Fibroblast of upper back skin (primary cell): ENCODE measurements around the gene FRAT1.

Source experiments
- DNase-seq: peaks from one replicate; pipeline ENCODE4 v3.0.0-alpha.2; 2013

The FRAT1 gene

DNA sequence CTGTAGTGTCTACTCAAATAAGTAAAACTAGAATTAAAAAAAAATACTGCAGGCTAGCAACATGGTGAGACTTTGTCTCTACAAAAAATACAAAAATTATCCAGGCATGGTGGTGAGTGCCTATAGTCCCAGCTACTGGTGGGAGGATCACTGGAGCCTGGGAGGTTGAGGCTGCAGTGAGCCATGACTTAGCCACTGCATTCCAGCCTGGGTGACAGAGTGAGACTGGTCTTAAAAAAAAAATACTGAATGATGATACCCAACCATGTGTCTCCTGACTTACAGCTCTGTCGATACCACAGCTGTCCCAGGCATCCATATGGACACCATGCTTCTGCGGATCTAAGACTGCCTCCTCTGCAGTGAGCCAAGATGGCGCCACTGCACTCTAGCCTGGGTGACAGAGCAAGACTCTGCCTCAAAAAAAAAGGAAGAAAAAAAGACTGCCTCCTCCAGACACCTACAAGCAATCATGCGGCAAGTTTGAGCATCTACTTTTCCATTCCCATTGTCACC, 7.9 kb upstream of the FRAT1 start:
- DNase-seq: no peak

DNA sequence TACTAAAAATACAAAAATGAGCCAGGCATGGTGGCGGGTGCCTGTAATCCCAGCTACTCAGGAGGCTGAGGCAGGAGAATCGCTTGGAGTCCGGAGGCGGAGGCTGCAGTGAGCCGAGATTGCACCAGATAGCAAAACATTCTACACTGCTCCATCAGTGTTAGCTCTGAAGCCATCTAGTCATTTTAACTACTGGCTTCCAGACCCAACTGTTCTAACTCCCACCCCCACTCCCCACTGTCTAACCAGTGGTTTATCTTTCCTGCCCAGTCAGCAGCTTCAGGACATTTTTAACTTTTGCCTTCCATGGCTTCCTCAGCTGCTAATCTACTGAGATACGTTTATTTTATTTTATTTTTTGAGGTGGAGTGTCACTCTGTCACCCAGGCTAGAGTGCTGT, 6.2 kb upstream of the FRAT1 start:
- no peak for DNase-seq

DNA sequence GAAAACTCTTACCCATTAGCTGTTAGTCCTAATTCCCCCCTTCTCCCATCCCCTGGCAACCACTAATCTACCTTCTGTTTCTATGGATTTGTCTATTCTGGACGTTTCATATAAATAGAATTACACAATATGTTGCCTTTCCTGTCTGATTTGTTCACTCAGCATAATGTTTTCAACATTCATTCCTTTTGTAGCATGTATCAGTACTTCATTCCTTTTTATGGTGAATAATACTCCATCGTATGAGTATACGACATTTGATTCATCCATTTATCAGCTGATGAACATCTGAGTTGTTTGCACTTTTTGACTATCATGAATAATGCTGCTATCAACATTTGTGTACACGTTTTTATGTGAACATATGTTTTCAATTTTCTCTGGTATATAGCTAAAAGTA, 4.4 kb upstream of the FRAT1 start:
- no peak for DNase-seq

DNA sequence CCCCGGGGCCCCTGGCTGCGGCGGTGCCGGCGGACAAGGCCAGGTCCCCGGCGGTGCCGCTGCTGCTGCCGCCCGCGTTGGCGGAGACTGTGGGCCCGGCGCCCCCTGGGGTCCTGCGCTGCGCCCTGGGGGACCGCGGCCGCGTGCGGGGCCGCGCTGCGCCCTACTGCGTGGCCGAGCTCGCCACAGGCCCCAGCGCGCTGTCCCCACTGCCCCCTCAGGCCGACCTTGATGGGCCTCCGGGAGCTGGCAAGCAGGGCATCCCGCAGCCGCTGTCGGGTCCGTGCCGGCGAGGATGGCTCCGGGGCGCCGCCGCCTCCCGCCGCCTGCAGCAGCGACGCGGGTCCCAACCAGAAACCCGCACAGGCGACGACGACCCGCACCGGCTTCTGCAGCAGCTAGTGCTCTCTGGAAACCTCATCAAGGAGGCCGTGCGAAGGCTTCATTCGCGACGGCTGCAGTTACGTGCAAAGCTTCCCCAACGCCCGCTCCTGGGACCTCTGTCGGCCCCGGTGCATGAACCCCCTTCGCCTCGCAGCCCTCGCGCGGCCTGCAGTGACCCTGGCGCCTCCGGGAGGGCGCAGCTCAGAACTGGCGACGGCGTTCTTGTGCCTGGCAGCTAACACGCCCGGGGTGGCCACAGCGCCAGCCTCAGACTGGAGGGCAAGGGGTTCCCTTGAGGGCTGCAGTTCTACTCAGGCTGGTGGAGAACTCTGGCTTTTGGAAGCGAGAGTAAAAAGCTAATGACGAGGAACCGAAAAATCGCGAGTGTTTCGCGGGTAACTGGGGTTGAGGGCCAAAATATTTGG, 804 bp downstream of the FRAT1 start:
- no peak for DNase-seq

DNA sequence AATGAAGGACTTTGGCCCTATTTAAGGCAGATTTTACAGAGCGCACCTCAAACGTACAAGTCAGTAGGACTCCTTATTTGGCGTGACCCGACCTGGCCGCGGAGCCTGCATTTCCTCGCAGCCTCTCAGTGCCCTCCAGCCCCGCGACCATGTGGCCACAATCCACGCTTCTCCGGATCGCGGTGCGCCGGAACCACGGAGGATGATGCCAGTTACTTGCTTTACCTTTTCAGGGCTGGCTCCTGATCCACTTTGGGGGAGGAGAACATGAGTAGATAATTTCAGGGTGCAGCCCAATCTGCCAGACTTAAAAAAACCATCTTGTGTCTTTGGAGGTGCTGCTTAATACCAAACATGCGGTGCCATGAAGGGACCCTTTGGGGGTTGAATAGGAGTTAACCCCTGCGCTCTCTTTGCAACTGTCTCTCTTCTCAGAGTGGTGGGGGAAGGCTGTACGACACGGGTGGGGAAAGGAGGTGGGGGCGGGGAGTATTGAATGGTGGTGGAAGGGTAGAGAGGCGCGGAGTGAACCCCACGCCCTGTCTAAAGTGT, 1.5 kb downstream of the FRAT1 start:
- no peak for DNase-seq

DNA sequence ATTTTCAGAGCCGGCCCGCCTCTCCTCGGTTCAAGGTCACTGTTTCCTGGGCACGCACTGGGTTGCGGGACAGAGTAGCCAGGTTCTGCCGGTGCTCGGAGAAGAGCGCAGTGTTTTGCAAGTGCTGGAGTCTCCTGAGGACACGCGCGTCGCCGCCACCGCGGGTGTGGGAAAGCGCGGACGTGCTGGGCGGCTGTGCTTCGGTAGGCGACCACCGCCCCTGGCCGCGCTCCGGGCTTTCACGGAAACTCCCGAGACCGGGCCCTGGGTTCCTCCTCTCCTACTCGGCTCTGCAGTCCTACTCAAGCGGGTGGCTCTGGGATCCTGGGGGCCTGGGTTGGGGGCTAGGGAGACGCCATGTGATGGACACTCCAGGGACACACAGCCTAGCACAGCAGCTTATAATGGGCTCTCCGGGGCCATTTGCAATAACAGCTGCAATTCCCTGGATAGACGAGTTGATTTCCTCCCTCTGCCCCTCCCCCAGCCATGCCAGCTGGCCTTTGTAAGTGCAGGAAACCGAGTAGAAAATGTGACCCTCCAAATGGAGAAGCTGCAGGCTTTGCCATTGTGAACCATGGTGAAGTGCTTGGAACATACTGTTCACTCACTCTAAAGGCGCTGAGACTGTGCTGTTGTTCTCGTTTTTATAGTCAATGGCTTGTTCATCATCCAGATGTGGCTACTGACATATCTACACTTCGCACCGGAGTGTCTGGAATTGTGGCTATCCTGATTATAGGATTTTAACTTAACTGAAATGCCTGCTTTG, 2.1 kb downstream of the FRAT1 start:
- DNase-seq: no peak

DNA sequence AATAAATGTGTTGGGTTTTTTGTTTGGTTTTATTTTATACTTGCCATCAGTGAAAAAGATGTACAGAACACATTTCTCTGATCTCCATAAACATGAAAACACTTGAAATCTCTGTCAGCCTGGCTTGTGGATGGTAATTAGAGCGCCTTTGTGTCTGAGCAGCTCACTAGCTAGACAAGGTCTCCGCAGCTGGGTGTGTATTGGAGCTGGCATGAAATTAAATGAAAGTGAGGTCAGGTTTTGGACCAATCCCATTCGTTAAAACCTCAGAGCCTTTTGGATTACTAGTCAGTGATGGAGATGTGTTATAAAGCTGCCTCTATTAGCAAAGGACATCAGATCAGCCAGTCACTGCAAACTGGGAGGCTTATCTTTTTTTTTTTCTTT, 2.7 kb downstream of the FRAT1 start:
- no peak for DNase-seq

DNA sequence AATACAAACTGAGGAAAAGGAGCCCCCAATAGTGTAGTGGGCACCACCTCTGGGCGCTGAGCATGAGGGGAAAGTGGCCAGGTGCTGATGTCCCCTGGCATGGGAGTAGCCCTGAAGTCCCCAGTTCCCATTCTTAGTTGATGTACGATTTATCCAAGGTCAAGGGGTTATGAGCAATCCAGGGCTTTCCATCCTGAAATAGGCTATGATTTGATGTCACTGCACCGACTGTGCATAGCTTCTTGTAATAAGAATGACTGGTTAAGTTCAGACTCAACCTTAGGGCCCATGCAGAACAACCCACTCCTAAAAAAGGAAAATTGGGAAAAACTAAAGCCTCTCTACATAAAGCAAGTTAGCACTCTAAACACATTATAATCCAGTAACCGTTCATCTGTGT, 4.4 kb downstream of the FRAT1 start:
- no peak for DNase-seq

DNA sequence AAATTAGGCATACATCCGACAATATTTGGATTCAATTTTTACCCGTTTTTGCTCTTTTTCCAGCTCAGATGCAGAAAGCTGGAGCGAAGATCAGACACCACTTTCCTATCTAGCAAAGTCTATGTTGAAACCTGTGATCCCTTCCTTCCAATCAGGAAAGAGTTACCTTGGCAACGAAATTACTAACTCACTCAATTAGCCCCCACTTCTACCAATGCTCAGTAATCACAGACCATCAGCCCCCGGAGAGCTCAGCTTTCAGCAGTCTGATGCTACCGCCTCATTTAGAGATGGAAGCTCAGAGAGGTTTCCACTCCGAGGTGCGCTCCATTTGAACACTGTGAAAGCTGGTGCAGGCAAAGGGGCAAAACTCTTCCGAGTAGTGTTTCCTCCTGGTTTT, 6.7 kb downstream of the FRAT1 start:
- DNase-seq: no peak

DNA sequence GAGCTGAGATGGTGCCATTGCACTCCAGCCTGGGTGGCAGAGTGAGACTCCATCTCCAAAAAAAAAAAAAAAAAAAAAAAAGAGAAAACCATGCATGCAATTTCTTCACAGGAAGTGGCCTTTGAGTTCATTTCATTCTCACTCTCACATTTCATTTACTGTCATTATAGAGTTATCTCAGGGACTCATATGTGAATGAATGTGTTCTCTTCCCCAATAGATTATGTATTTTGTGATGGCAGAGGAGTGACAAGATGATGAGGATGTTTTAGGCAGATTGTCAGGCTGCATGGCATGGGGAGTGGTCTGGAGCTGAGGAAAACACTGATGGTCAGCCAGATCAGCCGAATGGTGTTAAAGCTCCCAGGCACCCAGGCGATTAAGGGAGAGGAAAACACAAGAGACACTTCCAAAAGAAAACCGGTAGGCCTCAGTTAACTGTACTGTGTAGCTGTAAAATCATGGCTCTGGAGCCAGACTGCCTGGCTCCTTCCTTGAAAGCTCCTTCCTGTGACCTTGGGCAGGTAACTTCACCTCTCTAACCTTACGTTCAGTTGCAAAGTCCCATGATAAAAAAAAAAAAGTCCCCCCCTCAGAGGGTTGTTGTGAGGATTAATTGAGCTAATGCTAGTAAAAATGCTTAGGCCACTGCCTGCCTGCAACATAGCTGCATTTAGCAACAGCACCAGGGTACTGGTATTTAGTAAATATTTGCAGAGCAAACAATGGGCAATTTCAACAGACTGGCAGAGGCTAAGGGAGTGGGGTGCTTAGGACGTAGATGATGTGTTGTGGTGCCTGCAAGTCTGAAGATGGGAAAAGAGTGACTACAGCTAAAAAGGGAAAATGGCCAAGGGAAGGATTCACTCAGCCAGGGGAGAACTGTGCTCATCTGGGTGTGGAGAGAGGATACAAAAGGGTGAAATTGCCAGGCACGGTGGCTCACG, 8.6 kb downstream of the FRAT1 start:
- no peak for DNase-seq

DNA sequence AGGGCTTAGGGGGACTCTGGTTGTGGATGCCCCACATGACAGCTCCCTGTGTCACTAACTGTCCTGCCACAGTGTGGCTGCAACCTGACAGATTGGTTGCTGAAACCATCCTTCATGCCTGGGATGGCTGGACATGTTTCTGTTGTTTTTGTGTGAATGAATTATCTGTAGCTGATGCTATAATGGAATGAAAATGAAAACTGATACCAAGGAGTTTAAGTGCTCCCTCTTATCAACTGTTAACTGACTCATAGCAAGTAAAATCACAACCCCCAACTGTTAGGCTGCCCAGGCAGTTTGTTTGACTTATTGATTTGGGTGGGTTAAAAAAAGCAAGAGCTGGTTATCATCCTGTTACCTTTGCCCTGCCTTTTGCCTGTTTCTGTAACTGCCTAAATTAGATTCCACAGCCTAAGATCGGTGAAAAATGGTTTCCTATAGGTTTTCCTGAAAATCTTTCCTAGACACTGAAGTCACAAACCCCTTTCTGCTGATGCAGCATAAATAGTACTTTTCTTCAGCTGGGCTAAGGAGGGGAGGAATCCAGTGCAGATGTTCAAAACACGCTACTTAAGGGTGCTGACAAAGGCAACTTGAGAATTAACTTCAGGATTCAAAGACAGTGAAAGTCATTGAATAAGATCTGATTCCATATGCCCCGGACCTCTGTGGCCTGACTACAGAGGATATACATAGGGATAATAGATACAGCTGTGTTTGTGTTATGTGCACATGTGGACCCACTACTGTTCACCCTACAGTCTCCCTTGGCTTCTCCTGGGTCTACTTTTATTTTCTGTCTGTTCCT, 9.8 kb downstream of the FRAT1 start:
- DNase-seq: no peak

DNA sequence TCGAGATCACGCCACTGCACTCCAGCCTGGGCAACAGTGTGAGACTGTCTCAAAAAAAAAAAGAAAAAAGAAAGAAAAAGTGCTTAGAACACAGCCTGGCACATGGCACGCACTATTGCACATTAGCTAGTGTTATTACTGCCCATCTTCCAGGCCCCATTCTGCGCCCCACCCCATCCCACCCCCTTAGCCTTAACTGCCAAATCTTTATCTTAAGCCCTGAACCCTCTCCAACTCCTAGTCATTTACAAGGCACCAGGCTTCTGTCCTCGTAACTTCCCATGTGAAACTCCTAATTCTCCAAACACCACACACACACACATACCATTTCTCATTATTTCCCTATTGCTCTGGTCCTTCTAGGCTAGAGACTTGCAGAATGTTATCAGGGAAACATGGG, 10.7 kb downstream of the FRAT1 start:
- no peak for DNase-seq

DNA sequence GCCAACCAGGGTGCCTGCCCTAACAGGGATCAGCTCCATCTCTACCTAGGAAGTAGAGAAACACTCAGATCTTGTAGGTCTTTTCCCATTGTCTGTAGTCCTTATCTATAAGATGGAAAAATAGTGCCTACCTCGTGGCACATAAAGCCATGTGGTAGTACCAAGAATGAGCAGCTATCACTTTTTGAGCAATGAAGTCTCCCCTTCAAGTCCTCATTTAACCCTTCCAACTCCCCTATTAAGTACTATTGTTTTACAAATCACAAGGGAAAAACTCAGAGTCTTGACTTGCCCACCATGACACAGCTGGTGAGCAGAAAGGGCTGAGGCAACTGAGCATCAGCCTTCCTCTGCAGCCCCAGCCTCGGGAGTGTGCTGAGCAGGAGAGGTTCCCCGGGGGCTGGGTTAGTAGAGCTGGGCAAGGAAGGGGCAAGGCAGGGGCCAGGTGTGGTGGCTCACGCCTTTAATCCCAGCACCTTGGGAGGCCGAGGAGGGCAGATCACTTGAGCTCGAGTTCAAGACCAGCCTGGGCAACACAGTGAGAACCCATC, 12.2 kb downstream of the FRAT1 start:
- no peak for DNase-seq

DNA sequence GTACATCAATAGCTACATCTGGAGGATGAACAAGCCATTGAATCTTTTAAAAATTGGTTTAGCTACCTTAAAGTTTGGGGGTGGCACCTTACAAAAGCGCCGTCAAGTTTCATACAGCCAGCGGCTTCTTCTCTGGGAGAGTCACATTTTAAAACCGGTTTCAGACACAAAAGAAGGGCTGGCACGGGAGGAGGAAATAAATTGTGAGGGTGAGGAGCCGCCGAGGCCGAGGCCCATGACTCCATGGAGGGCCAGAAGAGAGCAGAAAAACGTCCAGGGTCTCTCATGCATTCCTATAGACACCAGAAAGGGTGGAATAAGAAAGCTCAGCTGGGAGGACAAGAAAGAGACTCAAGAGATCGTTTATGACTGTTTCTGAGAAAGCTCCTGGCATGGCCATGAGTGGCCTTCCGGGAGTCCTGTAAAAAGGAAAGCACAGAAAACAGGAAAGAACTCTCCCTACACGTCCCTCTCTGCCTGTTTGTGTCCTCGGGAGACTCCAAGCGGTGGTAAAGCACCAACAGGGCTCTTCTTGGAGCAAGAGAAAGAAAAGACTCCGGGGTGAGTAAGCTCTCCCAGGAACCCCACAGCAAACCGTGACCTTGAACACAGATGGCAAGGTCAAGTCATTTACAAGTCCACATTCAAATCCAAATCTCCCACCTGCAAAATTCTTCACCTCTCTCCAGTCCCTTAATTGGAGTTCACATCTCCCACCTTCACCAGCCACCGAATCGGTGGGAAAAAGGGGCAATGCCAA, 13.7 kb downstream of the FRAT1 start:
- peak; percentile 76 for DNase-seq

DNA sequence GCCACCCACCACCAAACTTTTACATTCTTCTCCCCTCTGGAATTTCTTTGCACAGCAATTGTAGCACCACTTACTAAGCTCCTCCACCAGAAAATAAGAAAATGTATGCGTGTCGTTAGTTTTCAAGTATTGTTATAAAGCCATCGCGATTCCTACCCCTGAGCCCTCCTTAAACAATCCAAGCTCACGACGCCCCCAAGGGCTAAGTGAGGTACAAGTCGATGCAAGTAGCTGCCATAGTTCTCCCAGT, 14.2 kb downstream of the FRAT1 start:
- DNase-seq: peak; percentile 44

DNA sequence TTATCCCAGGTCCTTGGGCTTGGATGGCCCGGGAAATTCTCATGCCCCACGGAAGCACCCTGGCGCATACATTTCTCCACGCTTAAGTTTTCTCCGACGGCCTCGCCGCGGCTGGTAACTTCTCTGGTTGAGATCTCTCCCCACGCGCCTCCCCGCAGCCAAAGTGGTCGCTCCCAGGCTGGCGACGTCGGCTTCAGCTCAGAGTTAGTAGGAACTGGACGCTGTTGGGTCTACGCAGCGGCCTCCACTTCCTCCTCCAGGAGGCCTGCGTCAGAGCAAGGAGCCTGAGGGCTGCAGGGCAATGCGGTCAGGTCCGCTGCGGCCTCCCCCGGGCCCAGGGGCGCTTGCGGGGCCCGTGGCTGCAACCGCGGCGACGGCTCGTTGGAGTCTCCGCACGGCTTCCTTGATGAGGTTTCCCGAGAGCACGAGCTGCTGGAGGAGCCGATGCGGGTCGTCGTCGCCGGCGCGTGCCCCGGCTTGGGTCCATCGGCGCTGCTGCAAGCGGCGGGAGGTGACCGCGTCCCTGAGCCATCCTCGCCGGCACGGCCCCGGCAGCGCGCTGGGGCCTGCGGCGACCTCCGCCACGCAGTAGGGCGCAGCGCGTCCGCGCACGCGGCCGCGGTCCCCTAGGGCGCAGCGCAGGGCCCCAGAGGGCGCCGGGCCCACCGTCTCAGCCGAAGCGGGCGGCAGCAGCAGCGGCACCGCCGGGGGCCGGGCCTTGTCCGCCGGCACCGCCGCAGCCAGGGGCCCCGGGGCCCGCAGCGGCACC, 14.7 kb downstream of the FRAT1 start:
- peak; percentile 12 for DNase-seq

DNA sequence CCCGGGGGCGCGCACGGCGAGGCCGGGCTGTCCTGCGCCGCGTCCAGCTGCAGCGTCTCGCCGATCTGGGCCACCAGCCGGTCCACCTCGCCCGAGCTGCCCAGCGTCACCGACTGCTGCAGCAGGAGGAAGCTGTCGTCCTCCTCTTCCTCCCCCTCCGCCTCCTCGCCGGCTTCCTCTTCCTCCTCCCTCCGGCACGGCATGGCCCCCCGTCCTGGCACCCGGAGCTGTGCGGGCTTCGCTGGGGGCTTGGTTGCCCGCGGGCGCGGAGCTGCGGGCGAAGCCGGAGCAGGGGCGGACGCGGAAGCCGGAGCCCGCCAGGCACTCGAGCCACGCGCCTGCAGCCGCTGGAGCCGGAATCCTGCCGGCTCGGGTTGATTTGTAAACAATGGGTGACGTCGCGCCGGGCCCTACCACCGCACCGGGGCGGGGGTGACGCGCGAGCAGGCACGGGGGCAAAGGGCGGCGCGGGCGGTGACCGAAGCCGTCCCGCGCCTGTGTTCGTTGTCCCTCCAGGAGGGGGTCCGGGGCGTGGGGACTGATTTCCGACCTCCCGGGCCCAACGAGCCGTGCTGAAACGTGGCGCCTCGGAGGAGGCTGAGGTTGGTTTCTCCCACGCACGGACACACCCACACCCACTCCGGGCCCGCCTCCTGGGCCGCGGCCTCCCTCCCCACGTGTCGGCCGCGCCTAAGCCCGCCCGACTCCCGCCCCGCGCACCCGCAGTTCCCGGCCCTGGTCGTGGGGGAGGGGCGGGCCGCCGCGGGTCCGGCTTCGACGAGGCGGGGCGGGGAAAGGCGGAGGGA, 15.5 kb downstream of the FRAT1 start, which contains the start of gene FRAT2:
TSS of gene FRAT2 (minus strand) at position 360 of the 806 bp plus-strand sequence. CDS start at position 203, 157 bp downstream.
- peak; percentile 91 for DNase-seq

DNA sequence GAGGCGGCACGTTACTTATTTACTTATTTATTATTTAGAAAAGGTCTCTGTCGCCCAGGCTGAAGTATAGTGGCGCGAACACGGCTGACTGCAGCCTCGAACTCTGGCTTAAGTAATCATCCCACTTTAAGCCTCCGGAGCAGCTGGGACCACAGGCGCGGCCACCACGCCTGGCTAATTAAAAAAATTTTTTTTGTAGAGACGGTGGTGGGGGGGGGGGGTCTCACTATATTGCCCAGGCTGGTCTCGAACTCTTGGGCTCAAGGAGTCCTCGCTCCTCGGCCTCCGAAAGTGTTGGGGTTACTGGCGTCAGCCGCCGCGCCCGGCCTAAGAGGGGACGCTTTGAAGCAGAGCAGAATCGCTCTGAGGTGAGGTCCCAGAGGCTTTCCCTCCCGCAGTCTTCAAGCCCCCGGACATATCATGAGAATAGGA, 16.1 kb downstream of the FRAT1 start:
- DNase-seq: no peak

DNA sequence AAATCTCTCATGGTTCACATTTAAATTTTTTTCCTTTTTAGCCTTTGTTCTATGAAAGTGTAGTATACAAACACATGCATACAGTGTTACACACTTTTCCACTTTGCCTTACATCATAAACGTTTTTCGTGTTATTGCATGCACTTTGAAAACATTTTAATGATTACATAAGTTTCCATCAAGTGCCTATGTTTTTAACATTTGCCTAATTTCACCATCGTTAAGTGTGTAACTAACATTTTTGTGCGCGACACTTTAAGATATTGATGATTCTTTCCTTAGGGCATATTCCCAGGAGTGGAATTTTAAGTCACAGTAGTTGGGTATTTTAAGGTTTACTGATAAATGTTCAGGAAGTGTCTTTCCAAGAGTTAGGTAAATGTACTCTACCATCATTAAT, 16.9 kb downstream of the FRAT1 start:
- DNase-seq: no peak
